GM18507 (cell line): ENCODE measurements around the gene KDM2A.
"Not testable (repeated sequence)": the region's sequence is repeated elsewhere in the genome, so short reads cannot be mapped to it uniquely, and the experiment has no call there.

ENCODE experiments used
- DNase-seq: peaks from one replicate; pipeline ENCODE4 v3.0.0; 2011; ENCODE audit warnings: low read depth; ENCODE audit not compliant: insufficient read length; ENCODE audit errors: extremely low spot score
- FAIRE-seq: peaks from 2 replicates; lab custom pipeline; 2011; peaks lifted over from hg19 to GRCh38; lab: Jason Lieb, UNC

The KDM2A gene

GRCh38 chr11:67116758-67117105 lies 2.3 kb upstream of the KDM2A start:
- DNase-seq: no peak
- FAIRE-seq: no peak

- no peak for FAIRE-seq
- DNase-seq: no peak
Measured at GRCh38 chr11:67117176-67117575, 1.9 kb upstream of the KDM2A start.

- DNase-seq (no peak), FAIRE-seq (no peak)
Measured at GRCh38 chr11:67117672-67118180, 1.3 kb upstream of the KDM2A start.

- DNase-seq: no peak
- FAIRE-seq: no peak
Measured at GRCh38 chr11:67118181-67118766, 789 bp upstream of the KDM2A start.

- DNase-seq (no peak), FAIRE-seq (peak; percentile 39)
Measured at GRCh38 chr11:67119585-67120391, 725 bp downstream of the KDM2A start.

- FAIRE-seq (no peak), DNase-seq (no peak)
Measured at GRCh38 chr11:67120456-67120855, 1.4 kb downstream of the KDM2A start.

- DNase-seq (no peak), FAIRE-seq (peak; percentile 89)
Measured at GRCh38 chr11:67120881-67121710, 2.0 kb downstream of the KDM2A start.

GRCh38 chr11:67123801-67124200 lies 4.7 kb downstream of the KDM2A start:
- not testable (repeated sequence) for FAIRE-seq, DNase-seq

GRCh38 chr11:67126243-67126642 lies 7.2 kb downstream of the KDM2A start:
- not testable (repeated sequence) for FAIRE-seq, DNase-seq

GRCh38 chr11:67126986-67127385 lies 7.9 kb downstream of the KDM2A start:
- FAIRE-seq (no peak), DNase-seq (no peak)

GRCh38 chr11:67130861-67131260 lies 11.8 kb downstream of the KDM2A start:
- not testable (repeated sequence) for FAIRE-seq, DNase-seq

- FAIRE-seq (no peak), DNase-seq (no peak)
Measured at GRCh38 chr11:67136156-67136555, 17.1 kb downstream of the KDM2A start.

GRCh38 chr11:67138922-67139321 lies 19.9 kb downstream of the KDM2A start:
- no peak for FAIRE-seq
- DNase-seq: no peak

GRCh38 chr11:67146516-67147226 lies 27.6 kb downstream of the KDM2A start:
- no peak for DNase-seq
- no peak for FAIRE-seq

GRCh38 chr11:67153971-67154370 lies 34.9 kb downstream of the KDM2A start:
- no peak for DNase-seq
- no peak for FAIRE-seq

GRCh38 chr11:67154726-67155125 lies 35.7 kb downstream of the KDM2A start:
- DNase-seq: no peak
- no peak for FAIRE-seq

- FAIRE-seq: no peak
- DNase-seq: no peak
Measured at GRCh38 chr11:67157691-67158090, 38.6 kb downstream of the KDM2A start.

- no peak for FAIRE-seq
Measured at GRCh38 chr11:67158221-67158620, 39.2 kb downstream of the KDM2A start.

GRCh38 chr11:67160045-67160444 lies 41.0 kb downstream of the KDM2A start:
- DNase-seq (no peak), FAIRE-seq (no peak)

More at GRCh38 chr11:67158221-67158620, 39.2 kb downstream of the KDM2A start:
- DNase-seq: no peak
